Peyer's patch (tissue), 4 donors: Measurements from ENCODE around the gene RAB4B.

Experiments
- POLR2A ChIP-seq, 2 donors: fragments of 450-650 bp; IDR thresholded peaks; one replicate each; pipeline ENCODE4 v1.5.1; 2017; ENCODE audit warnings: antibody characterized with exemption in 2 of 2, mild to moderate bottlenecking in 2 of 2, moderate library complexity in 2 of 2
- TF ChIP-seq, protein P1 (sequence below), 6 experiments: fragments of 450-650 bp in 4 of 6; fragments of 200-600 bp in 2 of 6; sonication (generic) in 1 of 6; IDR thresholded peaks; one replicate each; pipeline ENCODE4 v1.5.1; 2017 to 2019; ENCODE audit warnings: antibody characterized with exemption in 6 of 6, mild to moderate bottlenecking in 3 of 6, moderate library complexity in 1 of 6

DNA sequence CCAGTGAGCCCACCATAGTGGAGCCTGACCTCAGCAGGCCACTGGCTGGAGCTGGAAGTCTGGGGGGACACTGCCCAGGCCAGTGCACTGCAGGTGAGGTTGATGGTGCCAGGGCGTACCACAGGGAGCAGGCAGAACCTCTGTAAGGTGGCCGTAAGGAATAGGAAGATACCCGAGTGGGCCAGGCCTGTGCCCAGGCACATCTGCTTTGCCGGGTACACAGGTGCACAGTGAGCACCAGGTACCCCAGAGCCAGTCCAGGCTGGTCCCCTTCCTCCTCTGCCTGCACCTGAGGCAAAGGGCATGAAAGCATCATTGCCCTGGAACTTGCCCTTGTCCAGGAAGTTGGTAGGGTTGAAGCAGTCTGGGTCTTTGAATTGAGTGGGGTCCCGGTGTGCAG is 30.4 kb downstream of the RAB4B start:
- TF ChIP-seq POLR2A (IDR thresholded peaks at IDR 0.05) = no peak
- TF ChIP-seq, protein P1, sequence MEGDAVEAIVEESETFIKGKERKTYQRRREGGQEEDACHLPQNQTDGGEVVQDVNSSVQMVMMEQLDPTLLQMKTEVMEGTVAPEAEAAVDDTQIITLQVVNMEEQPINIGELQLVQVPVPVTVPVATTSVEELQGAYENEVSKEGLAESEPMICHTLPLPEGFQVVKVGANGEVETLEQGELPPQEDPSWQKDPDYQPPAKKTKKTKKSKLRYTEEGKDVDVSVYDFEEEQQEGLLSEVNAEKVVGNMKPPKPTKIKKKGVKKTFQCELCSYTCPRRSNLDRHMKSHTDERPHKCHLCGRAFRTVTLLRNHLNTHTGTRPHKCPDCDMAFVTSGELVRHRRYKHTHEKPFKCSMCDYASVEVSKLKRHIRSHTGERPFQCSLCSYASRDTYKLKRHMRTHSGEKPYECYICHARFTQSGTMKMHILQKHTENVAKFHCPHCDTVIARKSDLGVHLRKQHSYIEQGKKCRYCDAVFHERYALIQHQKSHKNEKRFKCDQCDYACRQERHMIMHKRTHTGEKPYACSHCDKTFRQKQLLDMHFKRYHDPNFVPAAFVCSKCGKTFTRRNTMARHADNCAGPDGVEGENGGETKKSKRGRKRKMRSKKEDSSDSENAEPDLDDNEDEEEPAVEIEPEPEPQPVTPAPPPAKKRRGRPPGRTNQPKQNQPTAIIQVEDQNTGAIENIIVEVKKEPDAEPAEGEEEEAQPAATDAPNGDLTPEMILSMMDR (IDR thresholded peaks at IDR 0.05) = no peak
